HepG2 (cell line): Measurements from ENCODE around the gene TMEM219. TPM values are rescaled to one million over a fixed set of nuclear protein-coding genes. Genes with fewer than 3 reads are reported as not detected.

ENCODE experiments used
- ADNP ChIP-seq: sonication (generic); formaldehyde crosslinking; IDR thresholded peaks from 2 replicates; pipeline ENCODE4 v1.4.0; 2020; ENCODE audit warnings: missing genetic modification reagents
- CBX5 ChIP-seq: sonication (generic); formaldehyde crosslinking; IDR thresholded peaks from 2 replicates; pipeline ENCODE4 v1.4.0; 2020; ENCODE audit warnings: missing genetic modification reagents, borderline replicate concordance
- CEBPG ChIP-seq: IDR thresholded peaks from 2 replicates; pipeline ENCODE4 v1.6.1; 2016
- GATA4 ChIP-seq: sonication (generic); IDR thresholded peaks from 2 replicates; pipeline ENCODE4 v1.6.1; 2016; ENCODE audit warnings: antibody characterized with exemption, low read depth, borderline replicate concordance
- HMGXB3 ChIP-seq: sonication (generic); formaldehyde crosslinking; IDR thresholded peaks from 2 replicates; pipeline ENCODE4 v1.4.0; 2020; ENCODE audit warnings: missing genetic modification reagents, borderline replicate concordance
- JARID2 ChIP-seq: sonication (generic); formaldehyde crosslinking; IDR thresholded peaks from 2 replicates; pipeline ENCODE4 v1.8.1; 2023; ENCODE audit warnings: missing genetic modification reagents, inconsistent platforms; ENCODE audit not compliant: insufficient replicate concordance
- KLF6 ChIP-seq: IDR thresholded peaks from 2 replicates; pipeline ENCODE4 v1.8.0; 2016; ENCODE audit warnings: missing biosample characterization, missing genetic modification reagents
- LCORL ChIP-seq, 2 experiments: fragments of 450-650 bp in 1 of 2; sonication (generic) in 1 of 2; formaldehyde crosslinking in 1 of 2; IDR thresholded peaks; 2 replicates each; pipeline versions ENCODE4 v1.5.0 to v1.6.1; 2017 to 2020; ENCODE audit warnings: antibody characterized with exemption in 1 of 2, missing genetic modification reagents in 1 of 2
- MED1 ChIP-seq: sonication (generic); formaldehyde crosslinking; IDR thresholded peaks from 2 replicates; pipeline ENCODE4 v1.4.0; 2020; ENCODE audit warnings: missing genetic modification reagents
- RFX3 ChIP-seq: IDR thresholded peaks from 2 replicates; pipeline ENCODE4 v1.6.1; 2016; ENCODE audit warnings: missing biosample characterization, missing genetic modification reagents
- SALL2 ChIP-seq: sonication (generic); formaldehyde crosslinking; IDR thresholded peaks from 2 replicates; pipeline ENCODE4 v1.8.1; 2023; ENCODE audit warnings: mild to moderate bottlenecking, missing genetic modification reagents, inconsistent platforms
- SAP130 ChIP-seq: IDR thresholded peaks from 2 replicates; pipeline ENCODE4 v1.6.1; 2016; ENCODE audit warnings: low read depth
- TFAP4 ChIP-seq: sonication (generic); IDR thresholded peaks from 2 replicates; pipeline ENCODE4 v1.6.1; 2016; ENCODE audit warnings: low read depth, borderline replicate concordance
- TRIM24 ChIP-seq: sonication (generic); formaldehyde crosslinking; IDR thresholded peaks from 2 replicates; pipeline ENCODE4 v1.8.0; 2022; ENCODE audit warnings: mild to moderate bottlenecking, missing genetic modification reagents
- ZBTB33 ChIP-seq: sonication (generic); formaldehyde crosslinking; IDR thresholded peaks from 2 replicates; pipeline ENCODE4 v1.4.0; 2020; ENCODE audit warnings: missing genetic modification reagents
- ZNF766 ChIP-seq: sonication (generic); formaldehyde crosslinking; IDR thresholded peaks from 2 replicates; pipeline ENCODE4 v1.5.0; 2020; ENCODE audit warnings: missing genetic modification reagents, borderline replicate concordance
- ZNF773 ChIP-seq: sonication (generic); formaldehyde crosslinking; IDR thresholded peaks from 2 replicates; pipeline ENCODE4 v1.4.0; 2020; ENCODE audit warnings: missing genetic modification reagents, borderline replicate concordance
- ZXDC ChIP-seq: sonication (generic); formaldehyde crosslinking; IDR thresholded peaks from 2 replicates; pipeline ENCODE4 v1.5.0; 2020; ENCODE audit warnings: mild to moderate bottlenecking, missing genetic modification reagents
- polyA plus RNA-seq, 8 experiments: library from polyadenylated mRNA; depleted of rRNA in 3 of 8; stranded (reverse) in 7 of 8; unstranded in 1 of 8; fragments of >200 nt; fragmentation: Illumina TruSeq in 4 of 8; extraction: Trizol in 4 of 8; gene quantifications; 2 replicates each; pipeline versions ENCODE4 v1.2.1 to v1.2.3, GENCODE V29; 2011 to 2016; ENCODE audit warnings: low read depth in 4 of 8, missing spikeins in 1 of 8, mixed read lengths in 1 of 8; ENCODE audit not compliant: insufficient read depth in 1 of 8
- total RNA-seq, 5 experiments: library from RNA; depleted of rRNA; stranded (reverse); fragments of >200 nt; fragmentation: Illumina TruSeq; extraction: Trizol; gene quantifications; 2 replicates each; pipeline ENCODE4 v1.2.3, GENCODE V29; 2016; ENCODE audit warnings: low read depth in 1 of 5

The TMEM219 gene
- total and polyA plus RNA-seq, 2 of the 13 experiments (the other 11 are each of a cell fraction or from before 2014, with no cell fraction given) = 105 to 115 TPM

GRCh38 chr16:29995911-29996765, 34.3 kb downstream of the TMEM219 start, which contains the start of gene INO80E (continued):
- TF ChIP-seq SAP130 (CRISPR knock-in tag) = peak; percentile 94
- peak; percentile 27; the same call in 1 of the 2 replicates for TF ChIP-seq GATA4
- TF ChIP-seq KLF6 = peak; percentile 91; the same call in 1 of the 2 replicates
- peak; percentile 95 for TF ChIP-seq SALL2
- peak; percentile 32; the same call in 1 of the 2 replicates for TF ChIP-seq TFAP4
- TF ChIP-seq RFX3 (CRISPR knock-in tag) = no peak
- no peak for TF ChIP-seq LCORL (IDR thresholded peaks at IDR 0.05)
- peak; percentile 65; the same call in 1 of the 2 replicates for TF ChIP-seq LCORL (CRISPR knock-in tag; IDR thresholded peaks at IDR 0.05)
- peak; percentile 83 for TF ChIP-seq HMGXB3 (CRISPR knock-in tag)
- TF ChIP-seq ZNF773 (CRISPR knock-in tag) = 0 out of 2 replicates have a peak, but pooled peaks have one; percentile 29
- TF ChIP-seq ADNP (CRISPR knock-in tag) = no peak
- TF ChIP-seq ZXDC (CRISPR knock-in tag) = peak; percentile 90; the same call in 1 of the 2 replicates
- peak; percentile 79 for TF ChIP-seq MED1 (CRISPR knock-in tag)
- TF ChIP-seq ZBTB33 (CRISPR knock-in tag) = peak; percentile 16; the same call in 1 of the 2 replicates
- TF ChIP-seq CBX5 (CRISPR knock-in tag) = no peak; the same call in 1 of the 2 replicates
- TF ChIP-seq JARID2 (CRISPR knock-in tag) = no peak
- 0 out of 2 replicates have a peak, but pooled peaks have one; percentile 68 for TF ChIP-seq ZNF766 (CRISPR knock-in tag)
- TF ChIP-seq CEBPG (CRISPR knock-in tag) = peak; percentile 58
- no peak for TF ChIP-seq TRIM24 (CRISPR knock-in tag)
